Fibroblast of skin of right quadriceps (primary cell): ENCODE data around the gene HYDIN.
"Not testable (repeated sequence)": the region's sequence is repeated elsewhere in the genome, so short reads cannot be mapped to it uniquely, and the experiment has no call there.

Experiments
- DNase-seq: peaks from one replicate; pipeline ENCODE4 v3.0.0-alpha.2; 2013

Gene HYDIN

DNA sequence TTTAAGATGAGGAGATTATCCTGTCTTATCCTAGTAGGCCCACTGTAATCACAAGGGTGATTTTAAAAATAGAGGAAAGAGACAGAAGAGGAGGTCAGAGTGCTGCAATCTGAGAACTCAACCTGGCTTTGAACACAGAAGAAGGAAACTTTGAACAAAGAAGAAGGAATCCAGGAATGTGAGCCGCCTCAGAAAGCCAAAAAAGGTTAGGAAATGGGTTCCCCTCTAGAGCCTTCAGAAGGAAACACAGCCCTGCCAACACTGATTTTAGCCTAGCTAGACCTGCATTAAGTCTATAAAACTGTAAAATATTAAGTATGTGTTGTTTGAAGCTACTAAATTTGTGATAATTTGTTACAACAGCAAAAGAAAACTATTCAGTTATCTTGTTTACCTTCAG is 149.7 kb downstream of the HYDIN start:
- not testable (repeated sequence) for DNase-seq

DNA sequence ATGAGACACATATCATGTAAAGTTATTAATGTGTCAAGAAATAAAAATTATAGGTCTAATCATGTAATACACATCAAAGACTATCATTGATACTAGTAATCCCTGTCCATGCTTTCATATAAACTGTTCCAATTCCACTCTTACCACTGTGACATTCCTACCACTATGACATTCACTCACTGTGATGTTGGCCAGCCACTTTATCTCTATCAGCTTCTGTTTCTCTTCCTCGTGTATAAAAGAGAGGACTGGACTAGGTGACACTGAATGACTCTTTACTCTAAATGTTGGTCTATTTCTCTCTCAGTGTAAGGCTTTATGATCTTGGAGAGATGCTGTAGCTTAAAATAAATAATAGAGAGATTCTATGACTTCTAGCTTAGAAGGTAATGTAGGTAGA is 150.3 kb downstream of the HYDIN start:
- not testable (repeated sequence) for DNase-seq

DNA sequence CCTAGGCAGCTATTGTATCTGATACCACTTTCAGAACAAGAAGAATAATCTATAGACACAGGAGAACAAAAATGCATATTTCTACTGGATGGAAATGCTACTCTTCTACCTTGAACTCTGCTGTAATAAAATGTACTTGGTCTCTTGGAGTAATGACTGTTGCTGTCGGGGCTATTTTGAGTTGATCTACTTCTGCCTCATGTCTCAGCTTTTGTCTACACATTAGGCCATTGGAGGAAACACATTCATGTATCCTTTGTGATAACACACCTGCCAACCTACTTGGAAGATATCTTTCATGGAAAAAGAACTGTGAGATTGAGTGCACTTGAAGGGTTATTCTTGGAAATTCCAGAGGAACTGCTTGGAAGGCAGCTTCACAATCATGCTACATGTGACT is 159.9 kb downstream of the HYDIN start:
- DNase-seq, result not testable (repeated sequence)

DNA sequence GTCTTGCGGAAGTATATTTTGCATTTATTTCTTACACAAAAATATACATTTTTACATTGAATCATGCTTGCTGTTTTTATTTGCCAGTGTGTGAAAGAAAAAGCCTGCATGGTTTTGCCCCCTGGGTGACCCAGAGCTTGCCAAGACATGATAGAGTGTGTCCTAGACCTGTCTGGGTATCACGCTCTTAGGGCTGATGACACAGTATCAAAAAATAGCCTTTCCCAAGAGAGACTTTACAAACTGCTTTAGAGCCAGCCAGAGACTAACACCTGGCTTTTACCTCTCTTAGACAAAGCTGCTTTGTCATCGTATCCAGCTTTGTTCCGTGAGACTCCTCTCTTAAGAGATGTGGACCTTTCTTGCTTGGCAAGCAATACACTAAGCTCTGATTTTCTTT is 160.7 kb downstream of the HYDIN start:
- not testable (repeated sequence) for DNase-seq

DNA sequence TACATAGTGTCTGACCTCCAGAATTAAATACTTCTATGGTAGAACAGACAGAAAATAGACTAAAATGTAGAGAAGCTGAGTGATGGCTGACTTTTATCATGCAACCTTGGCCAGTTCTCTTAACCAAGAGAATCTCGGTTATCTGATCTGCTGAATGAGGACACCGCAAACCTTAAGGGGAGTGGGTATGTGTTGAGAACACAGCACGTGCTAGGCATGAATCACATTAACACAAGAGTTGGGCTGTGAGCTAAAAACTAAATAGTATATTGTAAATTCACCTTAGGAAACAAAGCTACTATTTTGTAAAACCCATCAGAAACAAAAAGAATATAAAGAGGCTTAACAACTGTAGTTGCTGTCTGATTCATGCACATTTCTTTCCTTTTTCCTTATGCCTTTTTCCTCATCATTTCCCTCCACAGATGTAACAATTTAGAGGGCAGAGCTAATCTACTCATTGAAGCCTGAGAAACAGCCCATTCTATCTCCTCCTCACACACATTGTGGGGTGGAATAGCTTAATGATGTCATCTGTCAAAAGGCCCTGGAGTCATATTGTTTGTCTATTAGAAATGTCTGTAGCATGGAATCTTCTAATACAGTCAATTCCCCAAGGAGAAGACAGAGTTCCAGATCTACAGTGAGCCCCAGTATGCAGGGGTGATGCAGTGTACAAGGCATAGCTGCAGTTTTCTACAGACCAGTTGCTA is 176.5 kb downstream of the HYDIN start:
- peak; percentile 4 for DNase-seq

DNA sequence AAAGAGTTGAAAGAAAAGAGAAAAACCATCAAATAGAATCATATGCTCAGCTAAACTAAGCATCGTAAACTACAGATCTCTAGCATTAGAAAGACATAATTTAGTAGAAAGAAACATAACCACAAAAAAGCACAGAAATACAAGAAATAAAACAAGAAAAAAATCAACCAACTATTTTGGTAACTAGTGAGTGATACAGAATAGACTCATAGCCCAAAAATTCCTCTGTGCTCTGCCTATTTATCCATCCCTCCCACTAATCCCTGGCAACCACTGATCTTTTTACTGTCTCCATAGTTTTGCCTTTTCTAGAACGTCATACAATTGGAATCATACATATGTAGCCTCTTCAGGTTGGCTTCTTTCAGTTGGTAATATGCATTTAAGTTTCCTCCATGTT is 180.2 kb downstream of the HYDIN start:
- DNase-seq, result peak; percentile 43

DNA sequence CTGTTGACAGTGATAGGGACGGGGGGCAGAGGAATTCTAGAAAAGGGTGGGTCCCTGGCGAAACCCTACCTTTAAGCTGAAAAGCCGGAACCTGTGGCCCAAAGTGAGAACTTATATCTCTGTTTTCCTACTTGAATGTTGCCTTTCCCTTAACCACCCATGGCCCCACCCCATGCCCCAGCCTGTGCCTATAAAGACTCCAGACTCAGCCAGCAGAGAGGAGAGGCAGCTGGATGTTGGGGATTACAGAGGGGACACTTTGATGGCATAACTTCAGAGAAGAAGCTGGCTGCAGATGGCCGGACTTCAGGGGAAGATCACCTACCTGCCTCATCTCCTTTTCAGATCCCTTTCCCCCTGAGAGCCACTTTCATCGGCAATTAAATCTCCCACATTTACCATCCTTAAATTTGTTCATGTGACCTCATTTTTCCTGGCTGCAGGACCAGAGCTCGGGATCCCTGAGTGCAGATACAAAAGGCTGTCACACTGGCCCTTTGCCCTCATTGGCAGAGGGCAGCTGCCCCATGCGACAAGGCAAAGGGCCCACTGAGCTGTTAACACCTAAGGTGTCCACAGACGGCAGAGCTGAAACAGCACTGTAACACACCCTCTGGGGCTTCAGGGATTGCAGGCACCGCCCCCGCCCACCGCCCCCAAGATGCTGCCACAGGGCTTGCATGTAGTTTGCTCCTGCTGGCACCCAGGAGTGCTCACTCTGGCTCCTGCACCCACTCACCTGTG is 191.0 kb downstream of the HYDIN start:
- DNase-seq, result not testable (repeated sequence)

DNA sequence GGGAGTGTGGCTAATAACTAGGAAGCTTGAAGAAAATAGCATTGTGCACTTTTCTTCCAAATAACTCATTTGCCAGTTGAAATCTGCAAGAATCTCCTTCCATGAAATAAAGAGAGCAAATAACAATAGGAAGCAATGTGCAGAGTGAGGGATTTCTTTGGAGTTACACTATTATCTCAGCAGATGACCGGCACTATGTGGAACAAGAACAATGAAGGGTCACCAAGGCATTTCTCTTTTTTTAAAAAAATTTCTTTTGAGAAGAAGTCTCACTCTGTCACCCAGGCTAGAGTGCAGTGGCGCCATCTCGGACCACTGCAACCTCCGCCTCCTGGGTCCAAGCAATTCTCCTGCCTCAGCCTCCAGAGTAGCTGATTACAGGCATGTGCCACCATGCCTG is 192.1 kb downstream of the HYDIN start:
- DNase-seq, result not testable (repeated sequence)

DNA sequence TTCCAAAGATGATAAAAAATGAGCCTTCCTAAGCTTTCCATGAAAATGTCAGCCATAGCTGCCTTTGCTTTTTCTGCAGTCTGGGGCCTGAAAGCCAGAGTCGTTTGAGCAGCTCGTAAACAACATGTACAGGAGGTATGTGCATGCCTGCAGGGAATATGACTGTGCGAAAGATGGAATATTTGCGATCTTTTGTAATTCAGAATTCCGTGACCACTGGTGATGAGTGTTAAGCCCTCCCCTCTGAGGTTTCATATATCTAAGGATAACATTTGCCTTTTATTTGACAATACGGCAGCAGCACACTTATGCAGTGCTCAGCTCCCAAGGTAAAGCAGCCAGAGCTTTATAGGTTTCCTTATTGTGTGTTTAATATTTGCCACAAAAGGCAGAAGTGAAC is 192.5 kb downstream of the HYDIN start:
- peak; percentile 7 for DNase-seq

DNA sequence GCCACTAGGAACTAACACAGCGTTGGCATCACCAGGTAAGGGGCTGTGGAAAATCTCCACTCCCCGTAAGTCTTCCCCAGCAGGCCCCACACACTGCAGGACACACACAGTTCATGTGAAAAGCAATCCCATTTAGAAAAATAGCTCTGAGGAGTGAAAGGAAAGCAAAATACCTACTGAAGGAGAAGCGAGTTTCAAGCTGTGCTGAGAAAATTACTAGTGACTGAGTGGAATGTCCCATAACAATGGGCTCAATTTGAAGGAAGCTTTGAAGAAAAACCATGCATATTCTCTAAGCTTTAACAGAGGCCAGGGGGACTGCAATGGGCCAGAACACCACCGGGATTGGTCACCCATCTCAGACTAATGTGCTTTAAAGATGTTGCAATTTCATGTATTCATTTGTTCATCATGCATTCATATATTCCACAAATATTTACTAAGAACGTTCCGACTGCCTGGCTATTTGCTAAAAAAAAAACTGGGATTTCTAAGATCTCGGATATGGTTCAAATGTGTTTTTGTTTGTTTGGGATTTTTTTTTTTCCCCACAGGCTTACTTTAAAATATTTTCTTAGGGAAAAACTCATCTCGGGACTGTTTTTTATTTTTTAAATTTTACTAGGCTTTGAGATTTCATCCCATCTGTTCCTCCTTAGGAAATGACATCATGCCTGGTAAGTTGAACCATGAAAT is 202.3 kb downstream of the HYDIN start:
- peak; percentile 24 for DNase-seq

DNA sequence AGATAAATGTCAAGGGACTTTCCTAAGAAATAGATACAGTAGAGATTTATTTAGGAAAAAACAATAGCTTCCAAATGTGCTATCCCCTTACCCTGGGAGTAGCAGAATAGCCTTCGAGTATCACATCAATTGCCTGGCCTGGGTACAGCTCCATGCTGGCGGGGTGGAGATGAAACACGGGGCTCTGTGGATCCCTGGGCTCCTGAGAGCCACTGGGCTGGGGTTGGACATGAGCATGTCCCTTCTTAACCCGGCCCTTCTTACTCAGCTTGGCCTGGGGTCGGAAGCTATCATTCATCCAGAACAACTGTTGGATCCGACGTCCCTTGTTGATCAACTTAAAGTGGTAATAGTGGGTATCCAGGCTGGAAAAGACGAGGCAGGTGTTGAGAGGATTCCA is 203.0 kb downstream of the HYDIN start:
- not testable (repeated sequence) for DNase-seq

DNA sequence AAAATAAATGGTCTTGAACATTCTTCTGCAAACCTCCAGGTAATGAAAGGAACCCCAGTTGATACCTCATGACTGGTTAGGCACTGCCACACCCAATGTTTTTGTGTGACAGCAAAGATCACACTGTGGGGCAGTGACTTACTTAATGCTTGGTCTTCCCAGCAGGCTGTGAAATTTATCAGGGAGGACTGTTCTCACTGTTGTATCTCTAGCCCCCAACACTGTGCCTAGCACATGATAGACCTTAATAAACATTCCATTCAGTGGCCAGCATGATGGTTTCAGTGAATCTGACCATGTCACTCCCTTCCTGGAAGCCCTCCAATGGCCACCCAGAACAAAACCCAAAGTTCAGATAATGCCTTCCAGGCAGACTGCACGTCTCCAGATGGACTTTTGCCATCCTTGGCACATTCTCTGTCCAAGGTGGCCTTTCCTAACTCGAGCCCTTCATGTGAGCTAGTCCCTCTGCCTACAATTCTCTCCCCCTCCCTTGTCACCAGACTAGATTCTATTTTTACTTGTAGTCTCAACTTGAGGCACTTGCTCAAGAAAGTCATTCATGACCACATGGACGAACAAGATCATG is 206.6 kb downstream of the HYDIN start:
- not testable (repeated sequence) for DNase-seq

DNA sequence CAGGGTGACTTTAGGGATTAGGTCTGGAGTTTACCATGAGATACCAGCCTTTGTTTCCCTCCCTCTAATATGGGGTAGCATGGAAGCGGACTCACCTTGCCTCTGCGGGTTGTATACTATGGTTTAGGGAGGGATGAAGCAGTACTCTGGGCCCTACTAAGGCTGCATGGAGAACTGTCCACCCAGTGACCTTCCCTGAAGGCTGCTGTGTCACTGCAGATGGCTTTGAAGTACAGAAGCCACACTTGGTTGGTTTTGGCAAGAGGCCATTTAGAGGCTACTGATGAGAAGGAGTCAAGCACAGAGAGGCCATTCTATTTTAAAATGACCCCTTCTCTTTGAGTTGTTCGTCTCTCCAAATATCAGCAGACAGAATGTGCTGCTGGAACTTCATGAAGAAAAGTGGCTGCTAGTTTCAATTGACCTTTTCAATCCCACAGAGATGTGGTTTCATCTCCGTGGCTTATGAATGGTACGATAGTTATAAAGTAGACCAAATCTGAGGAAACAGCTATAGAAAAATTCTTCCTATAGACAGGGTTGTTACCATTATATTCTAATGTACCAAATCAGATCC is 208.5 kb downstream of the HYDIN start:
- DNase-seq, result not testable (repeated sequence)

DNA sequence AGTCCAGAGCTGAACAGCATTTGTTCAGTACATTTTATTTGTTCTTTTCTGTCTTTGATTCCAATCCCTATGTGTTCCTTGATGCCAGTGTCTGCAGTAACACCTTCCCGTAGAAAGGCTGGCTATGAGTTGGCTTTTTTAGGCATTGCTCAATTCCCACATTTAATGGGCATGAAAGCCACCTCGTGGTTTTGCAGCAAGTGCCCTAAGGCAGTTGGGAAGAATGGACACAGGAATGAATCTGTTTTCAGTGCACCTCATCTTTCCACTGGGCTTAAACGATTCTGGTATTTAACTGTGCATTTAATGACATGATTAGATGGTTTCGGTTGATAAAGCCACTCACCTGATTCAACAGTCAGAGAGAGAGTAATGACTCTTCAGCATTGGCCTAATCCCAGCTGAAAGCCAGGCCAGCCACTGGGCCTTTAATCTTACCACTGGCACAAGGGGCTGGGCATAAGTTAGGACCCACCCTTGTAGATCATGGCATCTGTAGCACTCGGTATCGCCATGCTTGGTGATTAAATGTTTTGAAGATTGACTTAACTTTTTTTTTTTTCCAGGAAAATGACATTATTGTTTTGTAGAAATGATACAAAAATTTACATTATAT is 211.3 kb downstream of the HYDIN start:
- DNase-seq, result not testable (repeated sequence)

DNA sequence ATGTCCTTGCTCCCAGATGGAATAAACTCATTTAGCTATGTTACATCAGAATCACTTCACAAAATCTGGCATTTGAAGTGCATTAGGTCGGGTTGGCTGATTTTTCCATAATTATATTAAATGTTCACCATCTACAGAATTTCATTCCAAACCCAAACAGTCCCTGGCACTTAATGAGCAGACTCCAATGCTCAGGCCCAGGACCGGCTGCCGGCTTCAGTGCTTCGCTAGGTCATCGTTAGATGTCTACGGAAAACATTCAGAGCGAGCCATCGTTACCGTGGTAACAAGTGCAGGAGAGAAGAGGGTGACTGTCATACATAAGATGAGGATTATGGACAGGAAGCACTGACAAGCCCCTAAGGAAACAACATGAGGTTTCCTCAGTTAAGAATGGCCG is 215.1 kb downstream of the HYDIN start:
- not testable (repeated sequence) for DNase-seq

DNA sequence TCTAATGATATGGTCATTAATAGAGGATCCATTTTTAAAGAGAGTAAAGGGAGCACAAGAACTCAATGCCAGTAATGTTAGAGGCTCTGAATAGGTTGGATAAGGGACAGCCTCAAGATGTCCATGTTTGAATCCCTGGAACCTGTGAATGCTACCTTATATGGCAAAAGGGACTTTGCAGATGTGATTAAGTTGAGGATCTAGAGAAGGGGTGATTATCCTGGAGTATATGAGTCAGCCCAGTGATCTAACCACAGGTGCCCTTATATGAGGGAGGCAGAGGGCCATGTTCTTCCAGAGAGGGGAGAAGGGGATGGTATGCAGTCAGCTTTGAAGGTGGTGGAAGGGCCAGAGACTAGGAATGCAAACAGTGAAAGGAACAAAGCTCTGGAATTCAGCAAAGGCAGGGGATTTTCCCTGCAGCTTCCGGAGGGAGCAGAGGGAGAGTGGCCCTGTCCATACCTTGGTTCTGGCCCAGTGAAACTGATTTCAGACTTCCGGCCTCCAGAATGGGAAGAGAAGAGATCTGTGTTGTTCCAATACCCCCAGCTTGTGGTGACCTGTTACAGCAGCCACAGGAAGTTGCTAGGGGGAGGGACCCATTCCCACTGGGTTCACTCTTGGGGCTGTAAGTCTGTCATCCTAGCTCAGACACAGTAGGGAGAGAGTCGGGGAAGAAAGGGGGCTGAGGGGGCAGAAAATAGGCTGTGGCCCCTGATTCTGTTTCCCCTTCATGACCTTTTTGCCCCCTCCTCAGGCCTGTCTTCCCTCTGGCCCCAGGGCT is 220.9 kb downstream of the HYDIN start:
- peak; percentile 3 for DNase-seq

DNA sequence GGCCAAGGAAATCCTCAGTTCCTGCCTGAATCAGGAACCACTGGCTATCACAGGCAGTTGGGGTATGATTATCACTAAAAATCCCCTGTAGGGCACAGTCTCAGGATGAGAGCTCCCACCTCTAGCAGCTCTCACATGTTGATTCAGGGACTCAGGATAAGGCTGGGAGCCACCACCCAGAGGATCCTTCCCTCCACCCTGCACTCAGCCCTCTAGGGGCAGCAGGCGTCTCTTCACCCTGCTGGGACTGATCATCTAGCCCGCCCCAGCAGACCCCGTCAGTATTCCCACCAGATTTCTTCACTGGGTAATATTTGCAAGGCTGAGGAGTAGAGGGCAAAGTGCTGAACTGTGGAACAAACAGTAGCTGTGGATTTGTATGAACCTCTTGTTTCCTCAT is 224.0 kb downstream of the HYDIN start:
- DNase-seq, result not testable (repeated sequence)

DNA sequence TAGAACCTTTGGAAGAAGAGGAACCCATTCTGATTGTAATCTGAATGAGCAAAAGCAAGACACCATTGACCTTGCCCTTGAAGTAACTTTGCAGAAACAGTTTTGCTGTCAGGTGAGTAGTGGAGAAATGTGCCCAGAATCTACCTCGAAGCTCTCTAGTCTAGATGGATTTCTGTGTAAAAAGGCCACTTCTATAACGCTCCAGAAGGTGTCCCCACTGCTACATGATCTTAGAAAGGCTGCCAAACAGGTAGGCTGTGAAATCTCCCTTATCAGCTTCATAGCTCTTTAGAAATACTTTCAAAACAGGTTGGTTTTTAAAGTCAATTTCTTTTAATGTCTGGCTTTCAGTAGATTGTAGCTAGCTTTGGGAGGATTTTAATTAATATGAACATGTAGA is 230.8 kb downstream of the HYDIN start:
- peak; percentile 1 for DNase-seq

DNA sequence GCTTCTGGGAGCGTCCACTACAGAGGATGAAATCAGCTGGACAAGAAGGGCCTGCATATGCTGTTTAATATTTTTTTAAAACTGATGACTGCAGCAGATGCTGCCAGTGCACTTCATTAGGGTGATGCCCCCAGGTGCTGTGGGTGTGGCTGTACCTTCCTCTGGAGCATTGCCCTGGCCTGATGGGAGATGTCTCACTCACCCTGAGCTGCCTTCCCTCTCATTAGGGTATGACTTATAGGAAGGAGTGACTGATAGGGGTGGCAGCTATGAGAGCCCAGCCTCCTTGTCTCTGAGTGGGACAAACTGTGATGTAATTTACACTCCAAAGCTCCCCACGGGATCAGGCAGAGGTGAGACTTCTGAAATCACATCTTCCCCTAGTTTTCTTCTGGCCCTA is 234.7 kb downstream of the HYDIN start:
- not testable (repeated sequence) for DNase-seq

DNA sequence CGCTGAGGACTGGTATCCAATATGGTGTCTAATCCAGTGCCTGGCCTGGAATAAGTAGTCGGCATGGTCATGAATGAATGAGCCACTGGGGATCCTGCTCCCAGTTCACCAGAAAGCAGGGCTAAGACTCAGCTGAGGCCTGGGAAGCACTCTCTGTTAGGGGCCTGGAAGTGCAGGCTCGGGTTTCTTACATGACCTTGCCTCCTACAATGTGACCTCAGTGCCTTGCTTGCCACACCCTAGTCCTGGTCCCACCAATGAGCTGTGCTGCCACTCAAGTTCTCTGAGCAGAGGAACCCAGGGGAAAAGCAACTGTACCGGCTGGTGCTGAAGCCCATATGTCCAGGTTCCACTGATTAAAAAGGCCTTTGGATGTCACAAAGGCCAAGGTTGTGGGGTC is 238.0 kb downstream of the HYDIN start:
- DNase-seq, result not testable (repeated sequence)

DNA sequence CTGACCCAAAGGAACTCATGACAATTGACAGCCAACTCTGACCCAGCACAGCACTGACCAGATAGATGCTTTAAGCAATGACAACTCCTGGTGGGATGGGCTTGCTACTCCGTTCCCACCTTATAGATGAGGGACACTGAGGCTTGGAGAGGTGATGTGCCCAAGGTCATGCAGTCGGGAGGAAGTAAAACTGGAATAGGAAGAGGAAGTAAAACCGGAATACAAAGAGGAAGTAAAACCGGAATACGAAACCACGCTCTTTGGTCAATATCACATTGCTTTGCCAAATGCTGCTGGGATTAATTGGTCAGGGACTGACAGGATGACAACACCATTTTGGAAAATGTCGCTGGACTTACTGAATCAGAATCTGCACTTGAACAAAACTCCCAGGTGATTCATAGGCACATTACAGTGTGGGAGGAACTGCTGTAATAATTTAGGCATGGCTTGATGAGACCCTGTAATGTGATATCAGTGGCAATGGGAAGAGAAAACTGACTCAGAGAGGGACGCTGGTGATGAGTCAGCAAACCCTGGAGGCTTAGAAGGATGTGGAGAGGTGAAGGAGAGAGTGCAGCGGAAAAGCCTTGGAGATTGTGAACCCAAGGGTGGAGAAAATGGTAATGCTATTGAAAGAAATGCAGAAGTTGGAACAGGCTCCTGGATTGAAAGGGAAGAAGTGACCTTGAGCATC is 243.4 kb downstream of the HYDIN start:
- DNase-seq, result not testable (repeated sequence)
